GM21367 (cell line): ENCODE measurements around the gene MRPL51.
"Not testable (repeated sequence)": the region's sequence is repeated elsewhere in the genome, so short reads cannot be mapped to it uniquely, and the experiment has no call there.

ENCODE experiments used
- ATAC-seq: cut with Tn5 transposase; IDR thresholded peaks from one replicate; pipeline ENCODE4 v1.9.1; 2021; ENCODE audit not compliant: unreplicated experiment

Gene MRPL51

GRCh38 chr12:6489449-6489848 lies 3.6 kb downstream of the MRPL51 start:
- no peak for ATAC-seq

GRCh38 chr12:6488240-6488639 lies 4.8 kb downstream of the MRPL51 start:
- no peak for ATAC-seq

- ATAC-seq = no peak
Measured at GRCh38 chr12:6478416-6478815, 14.6 kb downstream of the MRPL51 start.

GRCh38 chr12:6477601-6478377 lies 15.3 kb downstream of the MRPL51 start:
- ATAC-seq = not testable (repeated sequence)

- no peak for ATAC-seq
Measured at GRCh38 chr12:6476489-6476888, 16.6 kb downstream of the MRPL51 start.

GRCh38 chr12:6475233-6475975 lies 17.7 kb downstream of the MRPL51 start:
- ATAC-seq = not testable (repeated sequence)

GRCh38 chr12:6472491-6472890 lies 20.6 kb downstream of the MRPL51 start:
- no peak for ATAC-seq

GRCh38 chr12:6471989-6472360 lies 21.1 kb downstream of the MRPL51 start:
- no peak for ATAC-seq

GRCh38 chr12:6470375-6471163 lies 22.5 kb downstream of the MRPL51 start, which contains the start of gene VAMP1:
TSS of gene VAMP1 (minus strand) at chr12:6470677. CDS start at chr12:6470531, 146 bp downstream.
- peak; percentile 77 for ATAC-seq

GRCh38 chr12:6469609-6470374 lies 23.3 kb downstream of the MRPL51 start:
- no peak for ATAC-seq

GRCh38 chr12:6469092-6469491 lies 24.0 kb downstream of the MRPL51 start:
- ATAC-seq = no peak

GRCh38 chr12:6468283-6468575 lies 24.8 kb downstream of the MRPL51 start:
- ATAC-seq = no peak

- ATAC-seq = not testable (repeated sequence)
Measured at GRCh38 chr12:6467571-6468282, 25.3 kb downstream of the MRPL51 start.

GRCh38 chr12:6466751-6467150 lies 26.3 kb downstream of the MRPL51 start:
- not testable (repeated sequence) for ATAC-seq

GRCh38 chr12:6466184-6466573 lies 26.9 kb downstream of the MRPL51 start:
- ATAC-seq = no peak

- no peak for ATAC-seq
Measured at GRCh38 chr12:6465467-6466183, 27.4 kb downstream of the MRPL51 start.

GRCh38 chr12:6464531-6464930 lies 28.5 kb downstream of the MRPL51 start:
- no peak for ATAC-seq

- ATAC-seq = no peak
Measured at GRCh38 chr12:6463858-6464257, 29.2 kb downstream of the MRPL51 start.

GRCh38 chr12:6463216-6463615 lies 29.8 kb downstream of the MRPL51 start:
- ATAC-seq = no peak
